Epithelial cell of esophagus (primary cell): Measurements from ENCODE around the gene AUTS2.

Experiments used
- DNase-seq: peaks from one replicate; pipeline ENCODE4 v3.0.0; 2010; ENCODE audit warnings: low read depth
- H3K4me3 ChIP-seq: 2 replicates; pipeline ENCODE4 v1.5.1; 2011; ENCODE audit warnings: mild to moderate bottlenecking, low read length, control low read depth
- TF ChIP-seq, protein P1 (sequence below): IDR thresholded peaks from 2 replicates; pipeline ENCODE4 v1.5.1; 2011; ENCODE audit warnings: low read depth, mild to moderate bottlenecking, low read length, control low read depth, inconsistent platforms; ENCODE audit not compliant: insufficient read depth; ENCODE audit errors: missing control alignments

The AUTS2 gene

DNA sequence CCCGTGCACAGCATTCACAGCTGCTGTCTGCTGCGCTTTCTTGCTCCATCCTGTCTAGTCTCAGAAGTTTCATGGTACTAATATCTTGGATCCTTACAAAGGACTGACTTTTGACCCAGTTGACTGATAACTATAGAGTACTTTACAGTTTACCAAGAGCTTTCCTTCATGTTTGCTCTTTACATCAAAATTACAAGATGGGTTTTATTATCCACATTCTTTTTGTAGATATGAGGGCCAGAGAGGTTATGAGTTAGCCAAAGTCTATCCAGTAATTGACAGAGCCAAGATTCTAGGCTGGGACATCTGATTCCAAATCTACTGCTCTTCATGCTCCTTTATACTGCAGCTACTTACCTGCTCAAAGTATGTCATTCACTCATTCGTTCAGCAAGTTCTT, 218.2 kb downstream of the AUTS2 start:
- TF ChIP-seq, protein P1, sequence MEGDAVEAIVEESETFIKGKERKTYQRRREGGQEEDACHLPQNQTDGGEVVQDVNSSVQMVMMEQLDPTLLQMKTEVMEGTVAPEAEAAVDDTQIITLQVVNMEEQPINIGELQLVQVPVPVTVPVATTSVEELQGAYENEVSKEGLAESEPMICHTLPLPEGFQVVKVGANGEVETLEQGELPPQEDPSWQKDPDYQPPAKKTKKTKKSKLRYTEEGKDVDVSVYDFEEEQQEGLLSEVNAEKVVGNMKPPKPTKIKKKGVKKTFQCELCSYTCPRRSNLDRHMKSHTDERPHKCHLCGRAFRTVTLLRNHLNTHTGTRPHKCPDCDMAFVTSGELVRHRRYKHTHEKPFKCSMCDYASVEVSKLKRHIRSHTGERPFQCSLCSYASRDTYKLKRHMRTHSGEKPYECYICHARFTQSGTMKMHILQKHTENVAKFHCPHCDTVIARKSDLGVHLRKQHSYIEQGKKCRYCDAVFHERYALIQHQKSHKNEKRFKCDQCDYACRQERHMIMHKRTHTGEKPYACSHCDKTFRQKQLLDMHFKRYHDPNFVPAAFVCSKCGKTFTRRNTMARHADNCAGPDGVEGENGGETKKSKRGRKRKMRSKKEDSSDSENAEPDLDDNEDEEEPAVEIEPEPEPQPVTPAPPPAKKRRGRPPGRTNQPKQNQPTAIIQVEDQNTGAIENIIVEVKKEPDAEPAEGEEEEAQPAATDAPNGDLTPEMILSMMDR: no peak
- DNase-seq: no peak

DNA sequence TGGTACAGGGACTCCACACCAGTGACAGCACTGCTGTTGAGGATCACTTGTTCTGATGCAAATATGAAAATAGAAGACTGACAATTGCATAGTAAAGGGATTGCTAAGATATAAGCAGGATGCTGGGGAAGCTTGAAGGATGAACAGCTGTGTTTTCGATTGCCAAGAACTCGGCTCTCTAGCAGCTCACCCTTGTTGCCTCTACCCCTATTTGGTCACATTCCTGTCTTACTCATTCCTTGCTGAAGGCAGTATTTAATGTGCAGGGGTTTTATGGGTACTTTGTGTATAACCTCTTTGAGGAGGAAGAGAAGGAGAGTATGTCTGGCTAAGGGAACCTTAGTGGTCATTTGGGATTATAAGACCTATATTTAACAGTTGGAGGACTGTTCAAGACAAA, 218.8 kb downstream of the AUTS2 start:
- TF ChIP-seq, protein P1: no peak
- DNase-seq: no peak
- no peak overlapping the region for H3K4me3 ChIP-seq

More for the DNA sequence above, 218.2 kb downstream of the AUTS2 start:
- no peak overlapping the region for H3K4me3 ChIP-seq

DNA sequence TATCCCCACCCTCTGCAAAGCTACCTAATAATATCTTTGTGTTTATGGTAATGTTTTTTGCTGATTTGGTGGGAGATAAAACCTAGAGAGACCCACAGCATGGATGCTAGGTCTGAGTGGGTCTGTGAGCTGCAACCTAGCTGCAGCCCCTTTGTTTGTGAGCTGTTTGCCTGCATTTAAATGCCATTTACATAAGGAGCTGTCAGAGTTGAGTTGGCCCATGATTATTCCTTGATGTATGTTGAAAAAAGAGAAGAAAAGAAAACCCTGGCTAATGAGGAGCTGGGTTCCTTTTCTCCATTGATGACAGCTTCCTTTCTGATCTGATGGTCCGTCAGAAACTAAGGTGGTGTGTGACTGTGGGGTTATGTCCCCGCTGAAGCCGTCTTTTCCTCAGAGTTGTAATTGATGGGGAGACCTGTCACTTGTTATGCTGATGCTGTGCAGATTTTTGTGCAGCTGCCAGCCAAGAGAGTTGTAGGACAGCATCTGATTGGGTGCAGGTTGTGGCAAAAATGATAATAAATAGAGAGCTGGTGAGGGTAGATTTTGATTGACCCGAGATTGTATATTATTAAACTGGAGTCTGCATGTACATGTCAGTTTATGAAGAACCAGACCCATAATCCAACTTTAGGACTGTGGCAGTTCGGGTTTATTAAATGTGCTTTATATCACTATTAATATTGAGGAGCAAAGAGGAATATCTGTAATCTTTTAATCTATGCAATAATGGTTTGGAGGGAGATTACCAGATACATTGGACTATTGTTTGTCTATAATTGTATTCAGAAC, 219.8 kb downstream of the AUTS2 start:
- no peak for DNase-seq
- TF ChIP-seq, protein P1: no peak
- no peak overlapping the region for H3K4me3 ChIP-seq

DNA sequence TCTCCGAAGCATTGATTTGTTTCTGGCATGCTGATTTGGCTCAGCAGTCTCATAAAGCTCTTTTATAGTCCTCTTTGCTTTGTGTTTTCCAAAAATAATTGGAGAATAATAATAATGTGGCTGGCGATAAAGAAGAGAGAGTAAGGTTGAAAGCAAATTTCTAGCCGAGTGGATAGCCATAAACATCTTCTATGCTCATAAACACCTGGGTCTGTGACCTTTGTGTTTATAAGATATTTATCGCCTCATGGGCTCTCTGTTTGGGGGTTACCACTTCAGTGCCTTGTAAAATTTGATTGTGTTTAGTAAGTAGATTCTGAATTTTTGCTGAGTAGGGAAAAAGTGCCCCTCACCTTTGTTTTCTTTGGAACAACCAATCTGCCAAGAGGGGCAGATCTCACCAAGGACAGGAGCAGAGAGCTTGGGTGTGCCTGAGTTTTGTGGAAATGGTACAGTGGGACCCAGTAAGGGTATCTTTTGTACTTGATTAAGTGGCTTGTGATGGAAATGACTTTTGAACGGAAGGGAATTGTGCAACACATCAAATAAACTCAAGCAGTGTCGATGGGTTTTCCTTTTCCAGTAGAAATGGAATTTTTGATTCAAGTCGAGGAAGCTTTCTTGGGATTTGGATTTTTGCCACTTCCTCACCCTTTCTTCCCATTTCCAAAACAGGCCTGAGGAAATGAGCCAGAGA, 220.5 kb downstream of the AUTS2 start:
- TF ChIP-seq, protein P1: no peak
- DNase-seq: no peak
- no peak overlapping the region for H3K4me3 ChIP-seq

DNA sequence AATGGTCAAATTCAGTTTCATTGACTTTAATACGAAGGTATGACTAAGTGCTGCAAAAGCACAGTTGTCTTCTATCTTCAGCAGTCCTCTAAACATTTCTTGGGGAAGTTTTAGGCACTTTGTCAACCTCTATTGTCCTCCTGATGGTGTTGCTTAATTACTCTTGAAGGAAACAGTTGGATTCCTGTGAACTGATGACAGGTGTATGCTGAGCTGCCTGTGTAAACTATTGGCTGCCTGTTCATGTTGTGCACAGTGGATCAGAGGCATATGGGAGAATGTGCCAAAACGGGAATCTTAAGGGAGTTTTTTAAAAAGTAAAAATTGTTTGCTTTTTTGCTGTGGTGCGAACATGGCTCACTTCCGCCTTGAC, 221.0 kb downstream of the AUTS2 start:
- H3K4me3 ChIP-seq: no peak overlapping the region
- TF ChIP-seq, protein P1: no peak
- DNase-seq: no peak

DNA sequence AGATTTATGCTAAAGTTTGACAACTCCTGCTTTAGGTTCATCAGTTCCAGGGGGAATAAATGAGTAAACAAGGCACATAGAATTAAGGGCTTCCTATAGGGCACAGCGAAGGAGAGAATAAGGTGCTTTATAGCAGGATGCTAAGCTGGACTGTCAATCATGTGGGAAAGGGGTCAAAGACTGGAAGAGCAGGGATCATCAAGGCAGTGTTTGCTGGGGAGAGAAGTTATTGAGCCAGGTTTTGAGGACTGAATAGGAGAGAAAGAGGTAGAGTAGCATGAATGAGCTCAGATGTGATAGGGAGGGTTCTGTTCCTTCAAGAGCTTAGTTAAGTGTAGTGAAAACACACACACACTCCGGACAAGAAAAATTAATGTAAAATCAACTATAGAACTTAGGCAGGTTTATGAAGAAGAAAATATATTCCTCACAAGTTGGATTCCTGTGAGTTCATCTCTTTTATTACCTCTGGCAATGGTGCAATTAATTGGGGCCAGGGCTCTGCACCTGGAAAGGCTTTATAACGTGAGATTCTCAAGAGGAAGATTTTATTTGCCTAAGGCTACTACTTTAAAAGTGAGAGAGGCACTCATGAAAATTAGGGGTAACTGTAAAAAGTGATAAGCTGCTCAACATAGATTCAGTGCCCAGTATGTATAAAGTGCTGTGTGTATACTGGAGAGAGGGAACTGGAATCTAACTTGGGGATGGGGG, 222.4 kb downstream of the AUTS2 start:
- no peak for DNase-seq
- TF ChIP-seq, protein P1: no peak
- H3K4me3 ChIP-seq: no peak overlapping the region
